IMR-90 (cell line): Measurements from ENCODE around the gene SLC17A4. TPM values are rescaled to one million over a fixed set of nuclear protein-coding genes. Genes with fewer than 3 reads are reported as not detected.

ENCODE experiments used
- ATAC-seq: fragments of 200-7000 bp; cut with Tn5 transposase; 2 replicates; pipeline ENCODE4 v1.9.1; 2020; ENCODE audit warnings: low read depth, mild to moderate bottlenecking, moderate library complexity
- BruUV-seq: library from RNA; stranded (reverse); fragments of 400-500 nt; replicated peaks from 2 replicates; lab custom pipeline; 2021; lab: Mats Ljungman, UMichigan
- CTCF ChIA-PET: fragments of 300-600 bp; formaldehyde crosslinking; extraction: SDS; loops from one replicate; lab custom pipeline; 2021; ENCODE audit warnings: antibody characterized with exemption; lab: Yijun Ruan, JAX
- POLR2A ChIA-PET: fragments of 300-600 bp; sonication (Branson Sonifier 250); formaldehyde crosslinking; loops from one replicate; lab custom pipeline; 2022; ENCODE audit warnings: antibody characterized with exemption; ENCODE audit not compliant: unreplicated experiment; lab: Charles Lee
- DNase-seq: peaks from one replicate; pipeline ENCODE4 v3.0.0; 2013
- H2AFZ ChIP-seq: replicated peaks from 2 replicates; pipeline ENCODE3; 2013; ENCODE audit warnings: low read length, mild to moderate bottlenecking; ENCODE audit not compliant: poor library complexity
- H2AK5ac ChIP-seq: 2 replicates; pipeline ENCODE4 v1.6.1; 2013; ENCODE audit warnings: low read depth, low read length, inconsistent platforms
- H2AK9ac ChIP-seq: replicated peaks from 2 replicates; pipeline ENCODE3; 2013; ENCODE audit warnings: mild to moderate bottlenecking, low read depth, low read length, moderate library complexity; ENCODE audit not compliant: poor library complexity
- H2BK120ac ChIP-seq: 2 replicates; pipeline ENCODE4 v1.6.1; 2013; ENCODE audit warnings: low read depth, low read length, inconsistent platforms
- H2BK15ac ChIP-seq: 3 replicates; pipeline ENCODE4 v1.6.1; 2013; ENCODE audit warnings: low read depth, low read length, inconsistent platforms
- H2BK20ac ChIP-seq: 2 replicates; pipeline ENCODE4 v1.6.1; 2013; ENCODE audit warnings: low read depth, mild to moderate bottlenecking, inconsistent platforms, low read length, moderate library complexity
- H2BK5ac ChIP-seq: 2 replicates; pipeline ENCODE4 v1.6.1; 2013; ENCODE audit warnings: mild to moderate bottlenecking, low read depth, low read length, inconsistent platforms; ENCODE audit not compliant: poor library complexity, severe bottlenecking
- H3K14ac ChIP-seq: replicated peaks from 2 replicates; pipeline ENCODE4 v1.6.1; 2013; ENCODE audit warnings: low read depth, low read length, inconsistent platforms
- H3K18ac ChIP-seq: 2 replicates; pipeline ENCODE4 v1.6.1; 2013; ENCODE audit warnings: low read depth, low read length, control low read depth
- H3K23ac ChIP-seq: 2 replicates; pipeline ENCODE4 v1.6.1; 2013; ENCODE audit warnings: low read depth, low read length, inconsistent platforms
- H3K27ac ChIP-seq: 2 replicates; pipeline ENCODE4 v1.5.1; 2013; ENCODE audit warnings: mild to moderate bottlenecking, control low read depth, low read length; ENCODE audit not compliant: insufficient read depth
- H3K27me3 ChIP-seq: 2 replicates; pipeline ENCODE4 v1.6.1; 2013; ENCODE audit warnings: low read length; ENCODE audit not compliant: control insufficient read depth, insufficient read depth
- H3K36me3 ChIP-seq: 2 replicates; pipeline ENCODE4 v1.6.1; 2013; ENCODE audit warnings: low read length, mixed read lengths; ENCODE audit not compliant: control insufficient read depth, insufficient read depth
- H3K4ac ChIP-seq: 2 replicates; pipeline ENCODE4 v1.6.1; 2013; ENCODE audit warnings: low read depth, low read length, inconsistent platforms
- H3K4me1 ChIP-seq: 2 replicates; pipeline ENCODE4 v1.6.1; 2013; ENCODE audit warnings: low read length, mixed read lengths; ENCODE audit not compliant: control insufficient read depth, insufficient read depth
- H3K4me2 ChIP-seq: 2 replicates; pipeline ENCODE4 v1.6.1; 2013; ENCODE audit warnings: low read depth, mild to moderate bottlenecking, control low read depth, low read length, moderate library complexity
- H3K4me3 ChIP-seq: 2 replicates; pipeline ENCODE4 v1.5.1; 2013; ENCODE audit warnings: low read depth, mild to moderate bottlenecking, control low read depth, low read length, moderate library complexity; ENCODE audit not compliant: insufficient read depth
- H3K56ac ChIP-seq: 2 replicates; pipeline ENCODE4 v1.6.1; 2013; ENCODE audit warnings: low read length, inconsistent platforms; ENCODE audit not compliant: insufficient read depth; ENCODE audit errors: extremely low read depth
- H3K79me1 ChIP-seq, 2 experiments: 2 replicates each; pipeline ENCODE4 v1.6.1; 2013; ENCODE audit warnings: low read length in 2 of 2, inconsistent platforms in 1 of 2, low read depth in 1 of 2
- H3K9ac ChIP-seq: 2 replicates; pipeline ENCODE4 v1.6.1; 2013; ENCODE audit warnings: low read depth, low read length, control low read depth
- H3K9me1 ChIP-seq: 2 replicates; pipeline ENCODE4 v1.6.1; 2013; ENCODE audit warnings: low read length, inconsistent platforms; ENCODE audit not compliant: insufficient read depth
- H3K9me3 ChIP-seq: 2 replicates; pipeline ENCODE4 v1.6.1; 2013; ENCODE audit warnings: low read length; ENCODE audit not compliant: control insufficient read depth, insufficient read depth
- H4K20me1 ChIP-seq: 2 replicates; pipeline ENCODE4 v1.6.1; 2013; ENCODE audit warnings: low read length, inconsistent platforms; ENCODE audit not compliant: insufficient read depth
- H4K5ac ChIP-seq: 2 replicates; pipeline ENCODE4 v1.6.1; 2013; ENCODE audit warnings: mild to moderate bottlenecking, low read depth, low read length, control low read depth
- H4K8ac ChIP-seq, 2 experiments: 2 replicates each; pipeline ENCODE4 v1.6.1; 2013; ENCODE audit warnings: low read depth in 2 of 2, low read length in 2 of 2, control low read depth in 1 of 2, inconsistent platforms in 1 of 2
- H4K91ac ChIP-seq: 2 replicates; pipeline ENCODE4 v1.6.1; 2013; ENCODE audit warnings: low read depth, low read length, inconsistent platforms; ENCODE audit not compliant: insufficient read depth
- BHLHE40 ChIP-seq: fragments of 150-350 bp; IDR thresholded peaks from 2 replicates; pipeline ENCODE4 v1.6.1; 2016; ENCODE audit warnings: mild to moderate bottlenecking, low read depth, low read length
- CEBPB ChIP-seq: IDR thresholded peaks from 2 replicates; pipeline ENCODE4 v1.6.1; 2012; ENCODE audit warnings: low read depth, low read length, improper control_type of control experiment
- CHD1 ChIP-seq: IDR thresholded peaks from 2 replicates; pipeline ENCODE4 v1.6.1; 2012; ENCODE audit warnings: low read depth, low read length, improper control_type of control experiment
- FOS ChIP-seq: fragments of 150-350 bp; IDR thresholded peaks from 2 replicates; pipeline ENCODE4 v1.6.1; 2016; ENCODE audit warnings: low read depth, low read length
- MAFK ChIP-seq: IDR thresholded peaks from 2 replicates; pipeline ENCODE4 v1.6.1; 2012; ENCODE audit warnings: low read depth, low read length, improper control_type of control experiment
- MAZ ChIP-seq: IDR thresholded peaks from 2 replicates; pipeline ENCODE4 v1.6.1; 2012; ENCODE audit warnings: low read depth, mild to moderate bottlenecking, low read length, improper control_type of control experiment, moderate library complexity, borderline replicate concordance
- MXI1 ChIP-seq: IDR thresholded peaks from 2 replicates; pipeline ENCODE4 v1.6.1; 2012; ENCODE audit warnings: low read depth, mild to moderate bottlenecking, low read length, moderate library complexity, borderline replicate concordance
- NFE2L2 ChIP-seq: fragments of 150-350 bp; IDR thresholded peaks from 2 replicates; pipeline ENCODE4 v1.6.1; 2016; ENCODE audit warnings: low read depth, mild to moderate bottlenecking, low read length
- POLR2A ChIP-seq: IDR thresholded peaks from 2 replicates; pipeline ENCODE4 v1.6.1; 2012; ENCODE audit warnings: mild to moderate bottlenecking, low read depth, low read length
- RAD21 ChIP-seq: IDR thresholded peaks from 2 replicates; pipeline ENCODE4 v1.6.1; 2012; ENCODE audit warnings: low read length, improper control_type of control experiment
- RCOR1 ChIP-seq: IDR thresholded peaks from 2 replicates; pipeline ENCODE4 v1.6.1; 2012; ENCODE audit warnings: mild to moderate bottlenecking, low read length, improper control_type of control experiment; ENCODE audit not compliant: insufficient replicate concordance
- RFX5 ChIP-seq: IDR thresholded peaks from 2 replicates; pipeline ENCODE4 v1.8.0; 2012; ENCODE audit warnings: low read depth, mild to moderate bottlenecking, low read length, moderate library complexity
- SMC3 ChIP-seq: fragments of 150-350 bp; IDR thresholded peaks from 2 replicates; pipeline ENCODE4 v1.6.1; 2016; ENCODE audit warnings: low read depth, mild to moderate bottlenecking, antibody characterized with exemption, low read length, moderate library complexity
- WGBS, 2 experiments: methylation state at CpG; one replicate each; pipeline versions ENCODE4 v1.1.5 to v1.1.7; 2013; ENCODE audit warnings: missing lambda C conversion rate in 2 of 2; ENCODE audit not compliant: insufficient read length in 1 of 2; ENCODE audit errors: extremely low coverage in 2 of 2; 5-methylcytosine and 5-hydroxymethylcytosine counted together
- dilution Hi-C: fragments of 300-500 bp; cut with HindIII; formaldehyde crosslinking; loops from one replicate; pipeline ENCODE4 v1.14.3; 2018; ENCODE audit warnings: low sequenced_read_pairs; ENCODE audit not compliant: unreplicated experiment
- in situ Hi-C: fragments of 300-500 bp; cut with MboI; formaldehyde crosslinking; loops from 3 replicates; pipeline ENCODE4 v1.14.3; 2019; ENCODE audit warnings: low sequenced_read_pairs, inconsistent platforms, mixed read lengths
- intact Hi-C: fragments of 100-400 bp; cut with micrococcal nuclease; formaldehyde crosslinking; loops from 2 replicates; pipeline ENCODE4 v1.10.0; 2022
- polyA plus RNA-seq, 3 experiments: library from polyadenylated mRNA; depleted of rRNA; stranded (reverse); fragments of >200 nt; gene quantifications; 2 replicates each; pipeline ENCODE4 v1.2.3, GENCODE V29; 2012; ENCODE audit warnings: low replicate concordance in 1 of 3
- total RNA-seq: library from RNA; depleted of rRNA; stranded (reverse); fragments of >200 nt; gene quantifications from 2 replicates; pipeline ENCODE4 v1.2.3, GENCODE V29; 2012
- TF ChIP-seq, protein P1 (sequence below): fragments of 150-350 bp; IDR thresholded peaks from 2 replicates; pipeline ENCODE4 v1.6.1; 2017; ENCODE audit warnings: mild to moderate bottlenecking, antibody characterized with exemption, low read length, low read depth
- TF ChIP-seq, protein P2 (sequence below): fragments of 150-350 bp; IDR thresholded peaks from 2 replicates; pipeline ENCODE4 v1.6.1; 2016; ENCODE audit warnings: low read depth, mild to moderate bottlenecking, low read length, moderate library complexity, borderline replicate concordance
- TF ChIP-seq, protein P3 (sequence below): conservative IDR thresholded peaks from 2 replicates; pipeline ENCODE4 v1.5.1; 2012; ENCODE audit warnings: mild to moderate bottlenecking, low read depth, low read length, improper control_type of control experiment

SLC17A4 gene
- total and polyA plus RNA-seq, 2 of the 4 experiments (the other 2 are of a cell fraction) = not detected

DNA sequence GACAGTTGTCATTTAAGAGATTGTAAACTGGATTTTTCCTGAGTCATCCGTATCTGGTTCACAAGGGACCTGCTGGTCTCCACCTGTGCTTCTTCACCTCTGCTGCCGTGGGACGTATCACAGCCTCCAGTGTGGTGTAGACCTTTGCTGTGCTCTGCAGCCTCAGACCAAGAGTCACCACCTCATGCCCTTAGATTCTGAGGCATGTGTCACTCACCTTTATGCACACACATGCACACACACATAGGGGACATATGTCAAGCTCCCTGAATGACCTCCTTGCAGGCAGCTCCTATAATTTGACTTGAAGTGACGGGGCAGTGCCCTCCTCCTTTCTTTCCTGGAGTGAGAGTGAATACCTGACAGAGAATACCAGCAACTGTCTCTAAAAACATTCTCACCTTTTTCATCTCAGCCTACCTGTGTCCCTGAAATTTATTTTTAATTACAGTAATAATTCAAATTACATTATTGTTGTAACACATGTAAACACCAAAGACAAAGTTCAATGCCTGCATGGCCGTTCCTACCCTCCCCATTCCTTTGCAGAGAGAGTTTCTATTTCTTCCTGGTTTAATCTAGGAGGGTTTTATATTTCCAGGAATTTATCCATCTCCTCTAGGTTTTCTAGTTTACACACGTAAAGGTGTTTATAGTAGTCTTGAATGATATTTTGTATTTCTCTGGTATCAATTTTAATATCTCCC is 3.5 kb downstream of the SLC17A4 start:
- 79% methylated on average over 2 of the region's 6 CpGs; no CpG with 5 or more reads in 1 of the 2 experiments for WGBS, 2 experiments
- no peak for ATAC-seq
- no peak overlapping the region for H2BK5ac ChIP-seq
- in situ Hi-C loops (no loop called here), intact Hi-C loops (no loop called here), dilution Hi-C loops (no loop called here)
- H3K4ac ChIP-seq = no peak overlapping the region
- no peak overlapping the region for H3K4me2 ChIP-seq
- H4K91ac ChIP-seq = no peak overlapping the region
- no peaks in the 10 kb centered on the region for H3K27me3 ChIP-seq
- H2BK15ac ChIP-seq = no peak overlapping the region
- H2BK20ac ChIP-seq = no peak overlapping the region
- TF ChIP-seq NFE2L2 = no peak
- TF ChIP-seq POLR2A = no peak
- TF ChIP-seq MAZ = no peak
- no peak for TF ChIP-seq RFX5
- TF ChIP-seq RCOR1 = no peak
- TF ChIP-seq BHLHE40 = no peak
- TF ChIP-seq CEBPB = no peak
- no peak for TF ChIP-seq CHD1
- TF ChIP-seq, protein P1, sequence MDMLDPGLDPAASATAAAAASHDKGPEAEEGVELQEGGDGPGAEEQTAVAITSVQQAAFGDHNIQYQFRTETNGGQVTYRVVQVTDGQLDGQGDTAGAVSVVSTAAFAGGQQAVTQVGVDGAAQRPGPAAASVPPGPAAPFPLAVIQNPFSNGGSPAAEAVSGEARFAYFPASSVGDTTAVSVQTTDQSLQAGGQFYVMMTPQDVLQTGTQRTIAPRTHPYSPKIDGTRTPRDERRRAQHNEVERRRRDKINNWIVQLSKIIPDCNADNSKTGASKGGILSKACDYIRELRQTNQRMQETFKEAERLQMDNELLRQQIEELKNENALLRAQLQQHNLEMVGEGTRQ = no peak
- TF ChIP-seq, protein P2, sequence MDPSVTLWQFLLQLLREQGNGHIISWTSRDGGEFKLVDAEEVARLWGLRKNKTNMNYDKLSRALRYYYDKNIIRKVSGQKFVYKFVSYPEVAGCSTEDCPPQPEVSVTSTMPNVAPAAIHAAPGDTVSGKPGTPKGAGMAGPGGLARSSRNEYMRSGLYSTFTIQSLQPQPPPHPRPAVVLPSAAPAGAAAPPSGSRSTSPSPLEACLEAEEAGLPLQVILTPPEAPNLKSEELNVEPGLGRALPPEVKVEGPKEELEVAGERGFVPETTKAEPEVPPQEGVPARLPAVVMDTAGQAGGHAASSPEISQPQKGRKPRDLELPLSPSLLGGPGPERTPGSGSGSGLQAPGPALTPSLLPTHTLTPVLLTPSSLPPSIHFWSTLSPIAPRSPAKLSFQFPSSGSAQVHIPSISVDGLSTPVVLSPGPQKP = no peak
- TF ChIP-seq SMC3 = no peak
- TF ChIP-seq, protein P3, sequence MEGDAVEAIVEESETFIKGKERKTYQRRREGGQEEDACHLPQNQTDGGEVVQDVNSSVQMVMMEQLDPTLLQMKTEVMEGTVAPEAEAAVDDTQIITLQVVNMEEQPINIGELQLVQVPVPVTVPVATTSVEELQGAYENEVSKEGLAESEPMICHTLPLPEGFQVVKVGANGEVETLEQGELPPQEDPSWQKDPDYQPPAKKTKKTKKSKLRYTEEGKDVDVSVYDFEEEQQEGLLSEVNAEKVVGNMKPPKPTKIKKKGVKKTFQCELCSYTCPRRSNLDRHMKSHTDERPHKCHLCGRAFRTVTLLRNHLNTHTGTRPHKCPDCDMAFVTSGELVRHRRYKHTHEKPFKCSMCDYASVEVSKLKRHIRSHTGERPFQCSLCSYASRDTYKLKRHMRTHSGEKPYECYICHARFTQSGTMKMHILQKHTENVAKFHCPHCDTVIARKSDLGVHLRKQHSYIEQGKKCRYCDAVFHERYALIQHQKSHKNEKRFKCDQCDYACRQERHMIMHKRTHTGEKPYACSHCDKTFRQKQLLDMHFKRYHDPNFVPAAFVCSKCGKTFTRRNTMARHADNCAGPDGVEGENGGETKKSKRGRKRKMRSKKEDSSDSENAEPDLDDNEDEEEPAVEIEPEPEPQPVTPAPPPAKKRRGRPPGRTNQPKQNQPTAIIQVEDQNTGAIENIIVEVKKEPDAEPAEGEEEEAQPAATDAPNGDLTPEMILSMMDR = no peak
- no peak for TF ChIP-seq MXI1
- TF ChIP-seq FOS = no peak
- no peak for TF ChIP-seq MAFK
- no peak for TF ChIP-seq RAD21
- H2AK9ac ChIP-seq = no peak overlapping the region
- BruUV-seq = no TSS peak
- no peaks in the 10 kb centered on the region for H4K20me1 ChIP-seq
- no peak overlapping the region for H4K8ac ChIP-seq
- H3K36me3 ChIP-seq = no peaks in the 10 kb centered on the region
- no peak overlapping the region for H4K5ac ChIP-seq
- H2BK120ac ChIP-seq = no peak overlapping the region
- no peaks in the 10 kb centered on the region for H3K9me1 ChIP-seq
- H3K23ac ChIP-seq = no peak overlapping the region
- CTCF ChIA-PET = no interaction called here
- no peak overlapping the region for H3K9ac ChIP-seq
- no peak overlapping the region for H3K56ac ChIP-seq
- H3K79me1 ChIP-seq = no peaks in the 10 kb centered on the region
- H3K14ac ChIP-seq = no peak overlapping the region
- no peaks in the 10 kb centered on the region for H3K9me3 ChIP-seq
- POLR2A ChIA-PET = no interaction called here
- no peak overlapping the region for H2AK5ac ChIP-seq
- H3K27ac ChIP-seq = no peak overlapping the region
- no peaks in the 10 kb centered on the region for H3K4me1 ChIP-seq
- no peak for DNase-seq
- no peak overlapping the region for H2AFZ ChIP-seq
- H3K18ac ChIP-seq = no peak overlapping the region
- no peak overlapping the region for H3K4me3 ChIP-seq
